ENCODE measurements around the gene DRC1.

Gene DRC1

GRCh38 chr2:26455670-26456439 is 54.1 kb downstream of the DRC1 start:
- TF ChIP-seq CTCF (IDR thresholded peaks at IDR 0.05; ENCODE audit: insufficient read depth, low read length) (no peak), GABPA (IDR thresholded peaks at IDR 0.05; ENCODE audit: low read depth) (no peak), SPI1 (IDR thresholded peaks at IDR 0.05; ENCODE audit: borderline replicate concordance, low read depth) (peak; percentile 3; the same call in 1 of the 2 replicates), POLR2AphosphoS5 (IDR thresholded peaks at IDR 0.05; ENCODE audit: low read depth) (peak; percentile 91), REST (IDR thresholded peaks at IDR 0.05; ENCODE audit: insufficient replicate concordance, low read depth) (no peak)
- no peaks in the 10 kb centered on the region for H3K27me3 ChIP-seq (ENCODE audit: insufficient read depth, poor library complexity, severe bottlenecking)
- no peak overlapping the region for H3K4me3 ChIP-seq (replicated peaks; ENCODE audit: insufficient read depth, low read length)
- peak; percentile 72 to 87 for DNase-seq (ENCODE audit: low read depth in 1 of 2, low spot score in 1 of 2)
- H3K27ac ChIP-seq (replicated peaks): peak overlapping the region; percentile 58

GRCh38 chr2:26456440-26457250 is 54.9 kb downstream of the DRC1 start:
- Histone ChIP-seq H3K27me3 (ENCODE audit: insufficient read depth, poor library complexity, severe bottlenecking) (no peaks in the 10 kb centered on the region), H3K27ac (replicated peaks) (peak overlapping the region; percentile 58), H3K4me3 (replicated peaks; ENCODE audit: insufficient read depth, low read length) (no peak overlapping the region)
- DNase-seq (ENCODE audit: low read depth in 1 of 2, low spot score in 1 of 2): peak in 1 of 2 experiments; percentile 19
- no peak for TF ChIP-seq SPI1 (IDR thresholded peaks at IDR 0.05; ENCODE audit: borderline replicate concordance, low read depth)
- TF ChIP-seq CTCF (IDR thresholded peaks at IDR 0.05; ENCODE audit: insufficient read depth, low read length): no peak
- no peak for TF ChIP-seq GABPA (IDR thresholded peaks at IDR 0.05; ENCODE audit: low read depth)
- TF ChIP-seq REST (IDR thresholded peaks at IDR 0.05; ENCODE audit: insufficient replicate concordance, low read depth): no peak
- TF ChIP-seq POLR2AphosphoS5 (IDR thresholded peaks at IDR 0.05; ENCODE audit: low read depth): no peak

GRCh38 chr2:26457251-26457666 is 55.5 kb downstream of the DRC1 start:
- Histone ChIP-seq H3K27me3 (ENCODE audit: insufficient read depth, poor library complexity, severe bottlenecking) (no peaks in the 10 kb centered on the region), H3K4me3 (replicated peaks; ENCODE audit: insufficient read depth, low read length) (no peak overlapping the region), H3K27ac (replicated peaks) (peak overlapping the region; percentile 58)
- TF ChIP-seq SPI1 (IDR thresholded peaks at IDR 0.05; ENCODE audit: borderline replicate concordance, low read depth) (no peak), GABPA (IDR thresholded peaks at IDR 0.05; ENCODE audit: low read depth) (no peak), REST (IDR thresholded peaks at IDR 0.05; ENCODE audit: insufficient replicate concordance, low read depth) (no peak), POLR2AphosphoS5 (IDR thresholded peaks at IDR 0.05; ENCODE audit: low read depth) (no peak), CTCF (IDR thresholded peaks at IDR 0.05; ENCODE audit: insufficient read depth, low read length) (no peak)
- no peak for DNase-seq (ENCODE audit: low read depth in 1 of 2, low spot score in 1 of 2)

Data from HL-60 (cell line).